ENCODE data around the gene UVSSA.
"Not testable (repeated sequence)": the region's sequence is repeated elsewhere in the genome, so short reads cannot be mapped to it uniquely, and the experiment has no call there.

Gene UVSSA

DNA sequence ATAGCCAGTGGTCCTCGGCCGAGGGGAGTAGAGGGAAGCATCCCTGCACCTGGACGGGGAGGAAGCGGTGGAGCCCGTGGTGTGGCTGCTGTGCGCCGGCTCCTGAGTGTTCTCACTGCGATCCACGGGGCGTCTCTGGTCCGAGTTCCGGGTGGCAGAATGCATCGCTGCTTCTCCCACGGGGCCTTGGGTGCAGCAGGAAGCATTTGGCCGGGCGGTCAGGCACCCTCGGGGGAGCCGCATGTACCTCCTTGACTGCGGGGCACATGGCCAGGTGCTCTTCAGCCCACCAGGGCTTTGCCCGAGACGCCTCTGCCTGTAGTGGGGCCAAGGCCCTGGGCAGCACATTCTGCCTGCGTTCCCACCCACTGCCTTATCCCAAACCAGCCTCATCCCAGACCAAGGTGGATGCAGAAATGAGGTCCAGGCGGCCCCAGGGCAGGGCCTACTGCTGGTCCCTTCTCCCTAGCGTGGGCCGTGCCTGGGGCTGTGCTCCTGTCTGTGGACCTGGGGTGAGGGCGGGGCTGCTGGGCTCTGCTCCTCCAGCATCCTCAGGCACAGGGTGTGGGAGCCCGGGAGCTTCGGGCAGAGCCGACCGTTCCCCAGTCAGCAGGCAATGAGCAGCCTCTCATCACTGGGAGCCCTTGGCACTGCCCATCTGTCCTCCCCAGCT is 31.7 kb downstream of the UVSSA start:
- no peak for DNase-seq

DNA sequence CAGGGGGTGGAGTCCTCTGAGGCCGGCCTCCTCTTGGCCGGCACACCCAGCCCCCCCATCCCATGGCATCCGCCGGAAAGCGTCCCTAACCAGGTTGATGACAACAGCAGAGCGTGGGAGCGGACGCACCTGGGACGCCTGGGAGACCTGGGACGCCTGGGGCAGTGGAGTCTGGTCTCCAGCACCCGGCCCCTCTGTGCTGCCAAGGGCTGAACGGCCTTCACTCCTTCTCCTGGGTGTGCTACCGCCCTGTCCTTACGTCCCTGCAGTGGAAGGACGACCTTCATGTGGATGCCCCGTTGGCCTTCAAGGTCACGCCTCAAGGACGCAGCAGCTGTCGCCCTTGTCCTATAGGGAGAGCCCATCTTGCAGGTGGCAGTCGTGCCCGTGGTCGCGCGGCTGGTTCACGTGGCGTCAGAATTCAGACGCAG is 32.4 kb downstream of the UVSSA start:
- no peak for DNase-seq

DNA sequence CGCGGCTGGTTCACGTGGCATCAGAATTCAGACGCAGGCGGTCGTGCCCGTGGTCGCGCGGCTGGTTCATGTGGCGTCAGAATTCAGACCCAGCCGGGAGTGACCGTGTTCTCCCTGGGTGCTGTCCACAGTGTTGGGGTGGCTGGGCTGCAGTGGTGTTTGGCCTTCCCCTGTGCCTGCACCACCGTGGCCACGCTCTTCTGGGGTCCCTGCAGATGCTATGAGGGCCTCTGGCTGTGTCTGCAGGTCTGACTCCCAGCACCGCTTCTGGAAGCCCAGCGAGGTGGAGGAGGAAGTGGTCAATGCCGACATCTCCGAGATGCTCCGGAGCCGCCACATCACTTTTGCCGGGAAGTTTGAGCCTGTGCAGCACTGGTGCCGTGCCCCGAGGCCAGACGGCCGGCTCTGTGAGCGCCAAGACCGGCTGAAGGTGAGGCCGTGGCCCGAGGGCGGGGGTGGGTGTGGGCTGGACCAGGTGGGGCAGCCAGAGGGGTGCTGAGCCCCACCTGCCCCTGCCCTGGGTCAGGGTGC is 32.9 kb downstream of the UVSSA start:
- no peak for DNase-seq

DNA sequence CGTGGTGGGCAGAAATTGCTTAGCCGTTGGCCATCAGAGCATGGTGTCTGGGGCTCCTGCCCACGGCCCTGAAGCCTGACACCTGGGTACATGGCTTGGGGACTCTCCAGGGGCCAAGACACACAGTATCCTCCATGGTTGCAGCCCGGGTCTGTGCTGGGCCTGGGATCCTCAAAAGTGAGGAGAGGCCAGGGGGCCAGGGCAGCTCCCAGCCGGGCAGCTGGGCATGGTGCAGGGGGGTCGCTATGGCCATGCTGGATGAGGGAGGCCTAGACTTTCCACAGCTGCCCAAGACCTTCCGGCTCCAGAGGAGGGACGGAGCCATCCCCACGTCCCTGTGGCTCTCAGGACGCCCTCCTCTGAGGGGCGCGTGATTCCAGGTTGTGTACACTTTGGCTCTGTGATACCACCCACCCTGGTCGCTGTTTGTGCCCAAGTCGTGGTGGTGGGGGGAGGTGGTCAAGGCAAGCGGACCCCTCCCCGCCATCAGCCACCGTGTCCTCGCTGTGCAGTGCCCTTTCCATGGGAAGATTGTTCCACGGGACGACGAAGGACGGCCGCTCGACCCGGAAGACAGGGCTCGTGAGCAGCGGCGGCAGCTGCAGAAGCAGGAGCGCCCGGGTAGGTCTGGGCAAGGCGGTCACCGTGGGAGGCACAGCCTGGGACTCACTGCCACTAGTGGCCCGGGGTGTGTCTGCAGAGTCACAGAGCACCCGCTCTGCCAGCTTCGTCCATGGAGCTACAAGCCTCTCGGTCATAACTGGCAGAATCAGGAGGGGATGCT is 33.6 kb downstream of the UVSSA start:
- no peak for DNase-seq

DNA sequence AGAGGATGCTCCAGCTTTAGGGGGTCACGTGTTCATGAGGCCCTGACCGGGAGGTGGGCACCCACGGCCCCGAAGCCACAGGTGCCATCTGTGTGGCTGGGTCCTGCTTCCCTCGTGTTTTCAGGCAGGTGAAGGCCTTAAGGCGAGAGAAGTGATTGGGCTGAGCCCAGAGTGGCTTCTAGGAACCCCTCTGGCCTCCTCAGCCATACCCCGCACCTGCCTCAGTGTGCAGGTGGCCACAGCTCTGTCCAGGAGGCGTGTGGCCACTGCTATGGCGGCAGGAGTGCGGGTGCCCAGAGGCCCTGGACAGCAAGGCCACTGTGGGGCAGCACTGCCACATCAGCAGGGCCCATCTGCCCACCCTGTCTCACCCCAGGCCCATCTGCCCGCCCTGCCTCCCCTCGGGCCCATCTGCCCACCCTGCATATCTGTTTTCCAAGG is 34.2 kb downstream of the UVSSA start:
- DNase-seq: no peak

DNA sequence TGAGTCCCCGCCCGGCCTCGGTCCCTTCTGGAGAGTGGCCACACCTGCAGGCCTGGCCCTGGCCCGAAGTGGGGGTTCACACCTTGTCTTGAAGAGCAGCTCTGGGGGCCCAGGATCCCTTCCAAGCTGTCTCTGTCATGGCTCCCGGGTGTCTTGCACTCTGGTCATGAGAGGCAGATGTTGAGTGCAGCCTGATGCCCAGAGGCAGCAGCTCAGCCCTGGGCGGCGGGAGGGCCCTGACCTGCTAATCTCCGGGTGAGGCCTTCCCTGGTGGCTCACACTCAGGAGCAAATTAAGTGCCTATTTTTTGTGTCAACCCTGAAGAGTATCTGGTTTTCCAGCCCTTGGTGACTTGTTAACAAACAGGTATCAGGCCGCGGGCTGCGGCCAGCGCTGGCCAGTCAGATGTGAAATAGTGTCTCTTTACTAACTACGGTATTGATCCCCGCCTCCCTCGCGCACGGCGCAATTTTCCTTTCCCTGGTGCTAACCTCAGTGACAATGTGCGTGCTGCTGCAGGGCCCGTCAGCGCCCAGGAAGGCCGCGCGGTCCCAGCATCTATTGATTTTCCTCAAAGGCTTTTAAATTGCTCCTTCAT is 35.0 kb downstream of the UVSSA start:
- DNase-seq: no peak

DNA sequence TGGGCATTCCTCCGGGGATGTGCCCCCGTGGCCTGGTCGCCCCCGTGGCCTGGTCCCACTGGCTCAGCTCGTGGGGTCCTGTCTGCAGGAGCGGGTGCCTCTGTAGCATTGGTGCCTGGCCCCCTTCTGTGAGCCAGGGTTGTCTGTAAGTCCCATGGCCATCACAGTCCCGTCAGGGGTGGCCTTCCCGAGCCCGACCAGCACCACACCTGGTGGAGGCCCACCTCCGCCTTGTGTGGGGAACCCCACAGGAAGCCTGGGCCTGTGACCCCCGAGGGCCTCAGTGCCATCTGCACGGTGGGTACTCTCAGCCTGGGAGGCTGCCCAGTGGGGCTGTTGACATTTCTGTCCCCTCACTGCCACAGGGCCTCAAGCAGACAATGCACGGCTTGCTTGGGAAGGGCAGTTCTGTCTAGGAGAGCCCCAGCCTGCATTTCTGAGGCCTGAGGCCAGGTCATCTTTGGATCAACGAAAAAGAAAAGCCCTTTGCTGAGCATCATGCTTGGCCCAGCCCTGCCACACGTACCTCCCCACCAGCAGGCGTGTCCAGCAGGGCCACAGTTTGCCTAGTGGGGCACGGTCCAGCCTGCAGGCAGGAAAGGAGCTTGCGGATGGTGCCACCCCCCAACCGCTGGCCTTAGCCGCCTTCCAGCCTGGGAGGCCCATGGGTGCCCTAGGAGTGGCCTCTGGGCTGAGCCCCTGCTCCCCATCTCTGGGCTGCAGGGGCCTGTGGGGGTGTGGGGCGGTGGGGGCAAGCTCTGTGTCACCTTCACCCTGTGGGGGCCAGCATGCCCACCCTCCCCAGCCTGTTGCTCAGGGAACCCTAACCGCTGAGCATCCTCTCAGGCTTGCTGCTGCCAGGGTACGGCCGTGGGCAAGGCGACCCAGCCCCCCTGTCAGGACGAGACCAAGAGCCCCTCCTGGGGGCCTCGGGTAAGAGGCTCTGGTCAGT is 36.0 kb downstream of the UVSSA start:
- DNase-seq: no peak

DNA sequence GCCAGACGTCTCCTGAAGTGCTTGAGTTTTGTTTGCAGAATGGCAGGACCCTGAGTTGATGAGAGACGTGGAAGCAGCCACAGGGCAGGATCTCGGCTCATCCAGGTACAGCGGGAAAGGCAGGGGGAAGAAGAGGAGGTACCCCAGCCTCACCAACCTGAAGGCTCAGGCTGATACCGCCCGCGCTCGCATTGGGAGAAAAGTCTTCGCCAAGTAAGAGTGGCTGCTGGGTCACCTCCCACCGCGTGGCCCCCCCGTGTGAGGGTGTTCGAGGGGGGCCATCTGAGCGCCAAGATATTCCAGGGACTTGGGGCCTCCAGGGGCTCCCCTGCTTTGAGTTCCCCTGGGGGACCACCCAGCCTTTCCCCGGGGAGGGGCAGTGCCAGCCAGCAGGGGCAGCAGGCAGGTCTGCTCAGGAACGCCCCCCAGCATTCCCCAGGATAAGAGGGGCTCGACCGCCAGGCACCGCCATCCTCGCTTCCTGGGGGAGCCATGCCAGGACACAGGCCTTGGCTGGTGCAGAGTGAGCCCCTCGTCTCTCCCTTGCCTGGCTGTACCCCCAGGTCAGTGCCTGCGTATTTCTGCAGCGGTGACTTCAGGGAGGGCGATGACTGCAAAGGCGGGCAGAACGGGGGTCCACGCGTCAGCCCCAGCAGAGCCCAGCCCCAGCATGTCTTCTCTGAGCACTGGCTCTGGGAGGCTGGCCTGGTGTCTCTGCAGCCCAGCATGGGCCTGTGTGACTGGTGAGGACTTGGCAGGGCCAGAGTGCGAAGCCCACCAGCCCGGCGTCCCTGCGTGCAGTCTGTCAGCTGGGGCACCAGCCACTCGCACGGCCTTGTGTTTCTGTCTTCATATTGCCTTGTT is 37.0 kb downstream of the UVSSA start:
- DNase-seq: no peak

DNA sequence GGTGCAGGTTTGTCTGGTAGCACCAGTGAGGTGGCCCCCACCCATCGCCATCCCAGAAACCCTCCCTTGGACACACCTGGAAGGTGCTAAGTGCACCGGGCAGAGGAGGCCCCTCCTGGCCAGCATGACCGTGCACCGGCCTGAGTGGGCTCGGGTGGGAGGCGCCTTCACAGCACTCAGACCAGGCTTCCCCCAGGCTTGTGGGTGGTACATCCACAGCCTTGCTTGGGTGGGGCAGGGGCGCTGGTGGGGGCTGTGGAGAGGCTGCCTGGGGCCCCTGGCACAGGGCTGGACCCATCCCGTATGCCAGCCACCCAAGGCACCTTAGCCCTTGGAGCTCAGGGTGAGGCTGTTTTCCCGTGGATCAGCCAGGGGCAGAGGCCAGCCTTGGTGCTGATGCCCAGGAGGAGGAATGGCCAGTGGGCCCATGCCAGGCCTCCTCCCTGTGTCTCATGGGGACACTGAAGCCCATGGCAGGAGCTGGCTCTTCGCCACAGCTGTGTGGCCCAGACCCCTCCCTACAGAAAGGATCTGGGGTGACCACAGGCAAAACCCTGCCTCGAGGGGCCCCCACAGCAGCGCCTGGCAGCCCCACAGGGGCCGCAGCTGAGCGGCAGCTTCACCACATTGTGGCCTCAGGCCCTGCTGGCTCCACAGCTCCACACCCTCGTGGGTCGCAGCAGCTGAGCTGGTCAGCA is 37.8 kb downstream of the UVSSA start:
- no peak for DNase-seq

DNA sequence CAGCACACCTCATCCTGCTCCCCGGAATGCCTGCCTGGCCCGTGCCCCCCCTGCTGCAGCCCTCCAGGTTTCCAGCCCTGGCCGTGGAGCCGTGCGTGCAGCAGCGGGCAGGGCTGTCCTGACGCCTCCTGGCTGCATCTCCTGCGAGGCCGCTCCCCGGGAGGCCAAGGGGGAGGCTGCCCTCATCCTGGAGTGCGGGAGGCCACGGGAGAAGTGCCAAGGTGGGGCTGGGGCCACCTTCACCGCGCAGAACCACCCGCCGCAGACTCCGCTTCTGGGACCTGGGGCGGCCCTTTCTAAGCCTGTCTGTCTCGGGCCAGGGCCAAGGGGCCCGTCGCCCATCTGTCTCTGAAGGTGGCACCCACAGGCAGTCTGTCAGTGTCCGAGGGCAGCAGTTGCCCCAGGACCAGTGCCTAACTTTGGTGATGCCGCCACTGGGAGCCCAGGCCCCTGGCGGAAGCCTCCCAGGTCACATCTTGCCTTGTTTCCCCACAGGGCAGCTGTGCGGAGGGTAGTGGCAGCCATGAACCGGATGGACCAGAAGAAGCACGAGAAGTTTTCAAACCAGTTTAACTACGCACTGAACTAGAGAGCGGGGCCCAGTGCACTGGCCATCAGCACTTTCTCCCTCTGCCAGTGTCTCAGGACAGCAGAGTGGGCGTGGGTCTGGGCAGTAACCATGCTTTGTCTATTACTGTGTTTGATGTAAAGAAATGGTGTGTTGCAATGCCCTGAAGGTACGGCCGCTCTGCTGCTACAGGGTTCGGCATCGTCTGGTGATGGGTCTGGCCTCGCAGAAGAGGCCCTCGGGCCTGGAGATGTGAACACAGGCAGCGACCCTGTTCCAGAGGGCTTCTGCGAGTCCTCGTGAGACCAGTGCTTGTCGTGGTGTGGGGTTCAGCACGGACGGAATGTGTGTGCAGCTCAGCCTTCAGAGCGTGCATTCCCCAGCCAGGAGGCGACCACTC is 38.6 kb downstream of the UVSSA start:
- no peak for DNase-seq

DNA sequence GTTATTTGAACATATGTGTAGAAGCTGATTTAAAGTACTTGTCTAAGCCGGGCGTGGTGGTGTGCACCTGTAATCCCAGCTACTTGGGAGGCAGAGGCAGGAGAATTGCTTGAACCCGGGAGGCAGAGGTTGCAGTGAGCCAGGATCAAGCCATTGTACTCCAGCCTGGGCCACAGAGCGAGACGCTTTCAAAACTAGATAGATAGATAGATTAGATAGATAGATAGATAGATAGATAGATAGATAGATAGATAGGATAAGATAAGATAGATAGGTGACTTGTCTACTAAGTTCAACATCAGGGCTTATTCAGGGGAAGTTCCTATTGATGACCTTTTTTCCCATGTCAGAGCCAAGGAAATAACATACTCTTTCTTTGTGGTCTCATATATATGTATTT is 46.4 kb downstream of the UVSSA start:
- DNase-seq: not testable (repeated sequence)

DNA sequence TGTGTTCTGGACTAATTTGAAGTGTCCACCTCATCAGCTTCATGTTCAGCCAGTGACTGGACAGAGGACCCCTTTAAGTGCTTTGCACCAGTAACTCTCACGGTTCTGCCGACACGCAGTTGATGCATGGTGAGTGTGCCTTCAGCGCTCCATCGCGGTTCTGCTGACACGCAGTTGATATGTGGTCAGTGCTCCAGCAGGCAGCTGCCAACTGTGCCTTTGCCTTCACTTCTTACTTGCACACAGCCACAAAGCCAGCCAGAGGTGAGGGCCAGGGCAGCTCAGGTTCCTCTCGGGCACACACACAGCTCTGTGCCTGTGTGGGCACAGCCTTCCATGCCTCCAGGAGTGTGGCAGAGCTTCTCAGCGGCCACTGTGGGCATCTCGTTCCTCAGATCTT is 46.9 kb downstream of the UVSSA start:
- no peak for DNase-seq

DNA sequence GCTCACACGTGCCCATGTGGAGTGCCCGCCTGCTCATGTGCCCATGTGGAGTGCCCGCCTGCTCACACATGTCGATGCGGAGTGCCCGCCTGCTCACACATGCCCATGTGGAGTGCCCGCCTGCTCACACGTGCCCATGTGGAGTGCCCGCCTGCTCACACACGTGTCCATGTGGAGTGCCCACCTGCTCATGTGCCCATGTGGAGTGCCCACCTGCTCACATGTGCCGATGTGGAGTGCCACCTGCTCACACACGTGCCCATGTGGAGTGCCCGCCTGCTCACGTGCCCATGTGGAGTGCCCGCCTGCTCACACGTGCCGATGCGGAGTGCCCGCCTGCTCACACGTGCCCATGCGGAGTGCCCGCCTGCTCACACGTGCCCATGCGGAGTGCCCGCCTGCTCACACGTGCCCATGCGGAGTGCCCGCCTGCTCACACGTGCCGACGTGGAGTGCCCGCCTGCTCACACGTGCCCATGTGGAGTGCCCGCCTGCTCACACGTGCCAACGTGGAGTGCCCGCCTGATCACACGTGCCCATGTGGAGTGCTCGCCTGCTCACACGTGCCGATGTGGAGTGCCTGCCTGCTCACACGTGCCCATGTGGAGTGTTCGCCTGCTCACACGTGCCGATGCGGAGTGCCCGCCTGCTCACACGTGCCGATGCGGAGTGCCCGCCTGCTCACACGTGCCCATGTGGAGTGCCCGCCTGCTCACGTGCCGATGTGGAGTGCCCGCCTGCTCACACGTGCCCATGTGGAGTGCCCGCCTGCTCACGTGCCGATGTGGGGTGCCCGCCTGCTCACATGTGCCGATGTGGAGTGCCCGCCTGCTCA is 47.8 kb downstream of the UVSSA start:
- DNase-seq: not testable (repeated sequence)

DNA sequence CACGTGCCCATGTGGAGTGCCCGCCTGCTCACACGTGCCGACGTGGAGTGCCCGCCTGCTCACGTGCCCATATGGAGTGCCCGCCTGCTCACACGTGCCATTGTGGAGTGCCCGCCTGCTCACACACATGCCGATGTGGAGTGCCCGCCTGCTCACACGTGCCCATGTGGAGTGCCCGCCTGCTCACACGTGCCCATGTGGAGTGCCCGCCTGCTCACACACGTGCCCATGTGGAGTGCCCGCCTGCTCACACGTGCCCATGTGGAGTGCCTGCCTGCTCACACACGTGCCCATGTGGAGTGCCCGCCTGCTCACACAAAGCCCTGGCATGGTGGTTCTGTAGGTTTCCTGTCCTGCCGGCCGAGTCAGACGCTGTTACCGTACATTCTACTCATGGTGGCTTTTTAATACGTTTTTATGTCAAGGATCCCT is 48.4 kb downstream of the UVSSA start:
- not testable (repeated sequence) for DNase-seq

DNA sequence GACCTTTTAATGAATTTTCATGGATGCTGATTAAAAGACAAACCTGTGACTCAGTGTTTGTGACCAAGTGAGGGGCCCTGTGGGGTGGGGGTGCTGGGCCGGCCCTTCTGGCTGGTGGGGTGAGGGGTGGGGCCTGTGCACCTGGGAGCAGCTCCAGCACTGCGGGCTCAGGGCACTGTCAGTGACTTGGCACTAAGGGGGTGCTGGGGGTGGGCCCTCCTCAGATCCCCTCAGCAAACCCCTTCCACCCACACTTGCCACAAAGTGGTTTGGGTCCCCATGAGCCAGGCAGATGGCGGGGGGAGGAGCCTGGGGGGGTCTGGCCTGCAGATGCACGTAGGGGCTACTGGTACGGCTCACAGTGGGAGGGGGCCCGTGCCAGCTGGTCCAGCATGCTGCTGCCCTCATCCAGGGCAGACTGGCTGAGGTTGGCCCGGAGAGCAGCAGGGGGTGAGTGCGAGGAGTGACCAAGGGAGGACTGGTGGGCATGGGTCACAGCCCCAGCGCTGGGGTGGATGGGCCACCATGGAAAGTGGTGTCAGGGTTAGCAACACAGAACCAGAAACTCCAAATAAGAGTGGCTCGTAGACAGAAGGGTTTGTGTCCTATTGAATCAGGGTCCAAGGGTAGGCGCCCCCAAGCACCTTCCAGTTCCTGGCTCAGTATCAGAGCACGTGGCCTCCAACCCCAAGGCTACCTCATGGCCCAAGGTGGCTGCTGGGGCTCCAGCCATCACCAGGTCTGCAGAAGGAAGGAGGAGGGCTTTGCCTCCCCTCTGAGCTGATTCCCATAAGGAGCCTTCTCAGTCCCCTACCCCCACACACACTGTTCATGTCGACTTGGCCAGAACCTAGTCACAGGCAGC is 49.2 kb downstream of the UVSSA start:
- no peak for DNase-seq

DNA sequence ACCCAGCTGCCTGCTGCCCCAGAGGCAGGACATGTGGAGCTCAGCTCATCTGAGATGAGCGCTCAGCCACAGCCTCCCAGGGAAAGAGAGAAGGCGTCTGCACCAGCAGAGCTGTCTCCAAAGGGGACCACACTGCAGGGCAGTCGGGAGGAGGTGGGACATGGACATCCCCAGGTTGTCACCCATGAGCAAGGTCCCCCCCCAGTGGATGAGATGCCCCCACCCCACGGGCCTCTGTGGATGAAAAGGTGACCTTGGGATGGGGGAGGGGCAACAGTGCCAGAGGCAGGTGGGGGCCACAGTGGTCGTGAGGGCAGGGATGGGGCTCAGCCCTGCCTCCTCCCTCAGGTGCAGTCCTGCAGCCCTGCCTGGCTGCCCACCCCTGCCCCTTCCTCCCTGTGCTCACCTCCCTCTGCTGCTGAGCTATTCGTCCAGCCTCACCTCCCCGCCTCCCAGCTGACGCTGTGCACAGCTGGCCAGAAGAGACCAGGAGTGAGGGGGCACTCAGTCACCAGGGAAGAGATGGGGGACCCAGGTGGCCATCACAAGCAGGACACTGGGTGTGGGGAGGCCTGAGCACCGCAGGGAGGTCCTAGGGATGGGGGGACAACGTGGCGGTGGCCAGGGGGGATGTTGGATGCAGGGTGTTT is 49.9 kb downstream of the UVSSA start:
- no peak for DNase-seq

All from inflammatory macrophage treated with lipopolysaccharide for 4 hours (primary cell).